HG02970 (cell line): Measurements from ENCODE around the gene PTGES3L.
"Not testable (repeated sequence)": the region's sequence is repeated elsewhere in the genome, so short reads cannot be mapped to it uniquely, and the experiment has no call there.

Experiments used
- ATAC-seq: cut with Tn5 transposase; IDR thresholded peaks from one replicate; pipeline ENCODE4 v1.9.1; 2021; ENCODE audit warnings: mild to moderate bottlenecking, moderate library complexity, moderate number of reproducible peaks; ENCODE audit not compliant: unreplicated experiment, low FRiP score

The PTGES3L gene

DNA sequence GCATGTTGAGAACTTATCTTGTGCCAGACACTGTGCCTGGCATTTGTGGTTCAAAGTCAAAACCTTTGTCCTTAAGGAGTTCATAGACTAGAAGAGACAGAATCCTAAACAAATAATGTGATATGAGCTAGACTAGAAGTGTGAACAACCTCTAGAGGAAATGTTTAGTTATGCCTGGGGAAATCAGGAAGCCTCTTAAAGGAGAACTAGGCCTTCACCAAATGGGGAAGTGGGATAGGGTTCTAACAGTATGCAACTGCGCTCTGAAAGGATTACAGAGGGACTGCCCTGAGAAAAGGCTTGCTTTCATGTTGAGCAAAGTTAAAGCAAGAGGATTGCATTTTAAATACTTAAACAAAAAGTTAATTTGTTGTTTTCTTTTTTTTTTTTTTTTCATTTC, 5.3 kb upstream of the PTGES3L start:
- ATAC-seq, result no peak

DNA sequence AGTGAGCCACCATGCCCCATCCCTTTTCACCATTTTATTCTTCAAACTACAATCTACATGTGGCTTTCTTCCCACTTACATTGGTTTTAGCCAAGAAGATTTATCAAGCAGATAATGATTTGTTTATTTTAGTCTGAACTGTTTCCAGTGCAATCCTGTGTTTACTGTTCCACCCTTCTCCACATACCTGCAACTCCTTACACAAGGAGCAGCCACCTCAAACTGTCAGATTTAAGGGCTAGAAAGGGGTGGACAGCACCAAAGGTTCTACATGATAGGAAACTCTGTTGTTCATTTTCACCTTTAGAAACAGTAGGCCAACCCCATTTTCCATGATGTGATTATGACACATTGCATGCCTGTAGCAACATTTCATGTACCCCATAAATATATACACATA, 2.4 kb upstream of the PTGES3L start:
- ATAC-seq, result no peak

DNA sequence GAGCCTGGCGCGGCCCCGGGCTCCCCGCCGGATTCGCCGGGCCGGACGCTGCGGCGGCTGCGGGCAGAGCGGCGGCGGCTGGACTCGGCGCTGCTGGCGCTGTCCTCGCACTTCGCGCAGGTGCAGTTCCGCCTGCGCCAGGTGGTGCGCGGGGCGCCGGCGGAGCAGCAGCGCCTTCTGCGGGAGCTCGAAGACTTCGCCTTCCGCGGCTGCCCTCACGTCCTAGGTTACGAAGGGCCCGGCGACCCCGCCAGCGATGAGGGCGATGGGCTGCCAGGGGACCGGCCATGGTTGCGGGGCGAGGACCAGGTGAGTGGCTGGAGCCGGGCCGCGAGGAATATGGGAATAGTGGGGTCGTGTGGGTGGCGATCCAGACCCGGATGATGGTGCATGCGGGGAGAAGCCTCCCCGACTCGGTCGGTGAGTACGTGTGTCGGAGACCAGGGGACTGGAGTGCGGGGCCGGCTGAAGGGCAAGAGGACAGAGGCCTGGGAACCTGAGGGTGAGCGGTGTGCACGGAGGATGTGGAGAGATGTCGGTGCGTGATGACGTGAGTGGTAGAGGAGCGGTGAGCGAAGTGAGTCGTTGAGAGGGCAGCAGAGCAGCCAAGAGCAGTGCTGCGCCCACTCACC, 1.0 kb upstream of the PTGES3L start:
- ATAC-seq, result peak; percentile 42

DNA sequence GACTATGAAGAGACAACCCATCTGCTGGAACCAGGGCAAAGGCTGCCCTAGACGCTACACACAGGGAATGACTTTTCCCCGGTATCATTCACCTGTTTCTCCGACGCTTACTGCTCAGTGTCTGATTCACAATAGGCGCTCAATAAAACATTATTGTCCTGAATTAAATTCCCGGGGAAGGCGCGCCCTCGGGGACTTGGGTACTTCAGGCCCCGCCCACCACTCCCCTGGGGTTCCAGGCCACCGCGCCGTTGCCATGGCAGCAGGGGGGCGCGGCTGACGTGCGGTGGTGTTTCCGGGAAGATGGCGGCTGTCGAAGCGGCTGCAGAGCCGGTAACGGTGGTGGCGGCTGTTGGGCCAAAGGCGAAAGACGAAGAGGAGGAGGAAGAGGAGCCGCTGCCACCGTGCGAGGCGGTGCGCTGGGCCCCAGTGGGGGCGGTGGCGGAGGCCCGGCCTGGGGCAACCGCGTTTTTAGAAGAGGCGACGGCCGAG, 440 bp upstream of the PTGES3L start, which contains the start of gene RUNDC1:
Gene RUNDC1 (plus strand): TSS at position 292 of the 492 bp plus-strand sequence. CDS start 12 bp downstream, at position 304.
- ATAC-seq, result peak; percentile 47

DNA sequence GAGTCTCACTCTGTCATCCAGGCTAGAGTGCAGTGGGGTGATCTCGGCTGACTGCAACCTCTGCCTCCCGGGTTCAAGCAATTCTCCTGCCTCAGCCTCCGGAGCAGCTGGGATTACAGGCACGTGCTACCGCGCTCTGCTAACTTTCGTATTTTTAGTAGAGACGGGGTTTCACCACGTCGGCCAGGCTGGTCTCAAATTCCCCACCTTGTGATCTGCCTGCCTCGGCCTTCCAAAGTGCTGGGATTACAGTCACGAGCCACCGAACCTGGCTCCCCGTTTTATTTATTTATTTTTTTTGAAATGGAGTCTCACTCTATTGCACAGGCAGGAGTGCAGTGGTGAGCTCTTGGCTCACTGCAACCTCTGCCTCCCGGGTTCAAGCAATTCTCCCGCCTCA, 4.2 kb downstream of the PTGES3L start:
- ATAC-seq, result not testable (repeated sequence)

DNA sequence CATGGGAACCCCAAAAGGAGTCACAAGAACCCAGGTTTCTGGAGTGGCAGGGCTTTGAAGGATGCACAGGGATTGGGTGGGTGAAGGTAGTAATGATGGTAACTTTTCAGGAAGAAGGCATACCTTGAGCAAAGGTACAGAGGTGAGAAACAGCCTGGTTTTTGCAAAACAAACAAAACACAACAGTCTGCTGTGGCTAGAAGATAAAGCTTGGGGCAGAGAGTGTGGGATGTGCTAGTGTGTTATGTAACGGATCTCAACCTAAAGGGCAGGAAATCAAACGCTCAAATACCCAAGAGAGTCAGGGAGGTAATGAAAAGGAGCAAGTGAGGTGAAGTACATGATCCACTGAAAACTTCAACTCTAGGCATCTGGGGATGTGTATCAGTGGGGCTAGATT, 4.6 kb downstream of the PTGES3L start:
- ATAC-seq, result no peak

DNA sequence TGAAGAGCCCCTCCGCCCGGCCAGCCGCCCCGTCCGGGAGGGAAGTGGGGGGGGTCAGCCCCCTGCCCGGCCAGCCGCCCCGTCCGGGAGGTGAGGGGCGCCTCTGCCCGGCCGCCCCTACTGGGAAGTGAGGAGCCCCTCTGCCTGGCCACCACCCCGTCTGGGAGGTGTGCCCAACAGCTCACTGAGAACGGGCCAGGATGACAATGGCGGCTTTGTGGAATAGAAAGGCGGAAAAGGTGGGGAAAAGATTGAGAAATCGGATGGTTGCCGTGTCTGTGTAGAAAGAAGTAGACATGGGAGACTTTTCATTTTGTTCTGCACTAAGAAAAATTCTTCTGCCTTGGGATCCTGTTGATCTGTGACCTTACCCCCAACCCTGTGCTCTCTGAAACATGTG, 6.6 kb downstream of the PTGES3L start:
- not testable (repeated sequence) for ATAC-seq

DNA sequence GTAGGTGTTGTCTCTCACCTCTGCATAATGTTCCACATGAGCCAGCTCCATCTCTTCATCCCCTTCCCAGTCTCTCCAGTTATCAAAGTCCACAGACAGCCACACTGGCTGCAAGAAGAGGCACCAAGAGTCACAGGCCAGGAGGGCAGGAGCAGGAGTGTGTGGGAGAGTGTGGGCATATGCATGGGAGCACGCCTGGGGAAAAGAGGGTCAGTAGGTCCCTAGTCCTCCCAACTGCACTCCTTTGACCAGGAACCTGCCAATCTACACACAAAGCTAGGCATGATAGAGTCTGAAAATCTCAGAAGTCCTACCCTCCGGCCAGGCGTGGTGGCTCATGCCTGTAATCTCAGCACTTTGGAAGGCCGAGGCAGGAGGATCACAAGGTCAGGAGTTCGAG, 8.3 kb downstream of the PTGES3L start:
- no peak for ATAC-seq

DNA sequence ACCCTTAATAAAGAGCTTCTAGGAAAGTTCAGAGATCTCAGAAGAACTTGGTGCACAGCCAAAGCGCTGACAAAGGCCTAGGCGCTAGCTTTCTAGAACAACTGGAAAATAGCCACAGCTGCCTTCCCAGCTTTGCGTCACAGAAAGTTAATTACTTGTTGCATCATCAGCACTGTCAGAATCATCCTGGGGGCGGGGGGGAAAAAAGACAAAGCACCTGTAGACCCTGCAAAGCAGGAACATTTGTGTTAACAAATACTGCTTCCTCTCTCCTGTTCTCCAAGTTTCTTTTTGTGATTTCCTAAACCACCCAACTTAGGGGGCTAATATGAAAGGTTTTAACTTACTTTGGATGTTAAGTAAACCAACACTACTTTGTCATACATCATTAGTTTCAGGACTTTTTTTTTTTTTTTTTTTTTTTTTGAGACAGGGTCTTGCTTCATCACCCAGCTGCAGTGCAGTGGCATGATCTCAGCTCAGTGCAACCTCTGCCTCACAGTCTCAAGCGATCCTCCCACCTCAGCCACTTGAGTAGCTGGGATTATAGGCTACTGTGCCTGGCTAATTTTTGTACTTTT, 10.8 kb downstream of the PTGES3L start:
- no peak for ATAC-seq

DNA sequence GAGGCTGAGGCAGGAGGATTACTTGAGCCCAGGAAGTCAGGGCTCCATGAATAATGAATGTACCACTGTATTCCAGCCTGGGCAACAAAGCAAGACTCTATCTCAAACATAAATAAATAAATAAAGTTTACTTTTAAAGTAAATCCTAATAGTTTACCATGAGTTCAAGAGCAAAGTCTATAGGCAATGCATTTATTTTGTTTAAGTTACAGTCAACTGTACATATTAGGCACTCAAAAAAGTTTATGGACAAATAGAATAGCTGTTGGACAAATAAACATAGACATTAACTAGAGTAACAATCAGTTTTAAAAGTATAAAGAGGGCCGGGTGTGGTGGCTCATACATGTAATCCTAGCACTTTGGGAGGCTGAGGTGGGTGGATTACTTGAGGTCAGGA, 12.0 kb downstream of the PTGES3L start:
- no peak for ATAC-seq

DNA sequence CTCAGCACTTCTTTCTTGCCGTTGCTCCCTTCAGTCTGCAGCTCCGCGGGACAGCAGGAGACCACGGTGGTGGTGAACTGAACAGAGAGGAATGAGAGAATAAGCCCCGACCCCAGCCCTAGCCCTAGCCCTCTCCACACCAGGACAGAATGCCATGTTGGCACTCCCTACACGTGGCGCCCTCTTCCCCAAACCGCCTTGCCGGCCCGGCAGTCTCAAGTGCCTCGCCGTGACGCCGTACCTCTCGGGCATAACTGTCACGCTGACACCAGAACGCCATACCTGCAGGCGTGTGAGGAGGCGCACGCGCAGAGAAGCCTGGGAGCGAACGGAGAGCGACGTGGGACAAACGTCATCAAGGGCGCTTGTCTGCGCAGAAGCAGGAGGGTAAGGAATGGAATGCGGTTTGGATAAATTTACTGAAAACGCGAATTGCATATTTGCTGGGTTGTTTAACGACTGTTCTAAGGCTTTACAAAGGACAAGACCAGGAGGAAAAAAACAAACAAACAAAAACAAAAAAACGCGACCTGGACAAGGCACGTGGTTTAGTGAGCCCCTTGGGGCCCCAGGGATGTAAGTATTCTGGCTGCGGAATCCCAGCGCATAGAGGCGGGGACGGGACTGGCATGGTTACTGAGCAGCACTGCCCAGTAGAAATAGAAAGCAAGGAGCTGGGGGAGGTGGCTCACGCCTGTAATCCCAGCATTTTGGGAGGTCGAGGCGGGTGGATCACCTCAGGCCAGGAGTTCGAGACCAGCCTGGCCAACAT, 15.5 kb downstream of the PTGES3L start, which contains the start of gene AARSD1:
Gene AARSD1 (minus strand): TSS at position 294 of the 772 bp plus-strand sequence. CDS start 14 bp downstream, at position 280.
- ATAC-seq, result peak; percentile 71

DNA sequence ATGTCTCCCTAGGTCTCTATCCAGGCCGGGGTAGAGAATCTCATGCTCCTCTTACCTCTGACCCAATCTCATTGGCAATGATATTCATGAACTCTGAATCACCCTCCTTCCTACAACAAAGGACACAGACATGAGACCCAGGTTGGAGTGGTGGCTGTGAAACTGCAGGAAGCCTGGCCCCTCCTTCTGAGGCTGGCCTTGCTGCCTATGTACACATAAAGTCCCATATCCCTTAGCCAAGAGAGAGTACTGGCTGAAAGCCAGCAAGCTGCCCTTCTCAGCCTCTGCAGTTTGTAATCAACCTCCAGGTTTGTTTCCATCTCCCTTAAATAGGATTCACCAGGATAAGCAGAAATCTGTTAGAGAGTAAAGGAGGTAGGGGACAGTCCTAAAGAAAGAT, 26.2 kb downstream of the PTGES3L start:
- ATAC-seq, result no peak

DNA sequence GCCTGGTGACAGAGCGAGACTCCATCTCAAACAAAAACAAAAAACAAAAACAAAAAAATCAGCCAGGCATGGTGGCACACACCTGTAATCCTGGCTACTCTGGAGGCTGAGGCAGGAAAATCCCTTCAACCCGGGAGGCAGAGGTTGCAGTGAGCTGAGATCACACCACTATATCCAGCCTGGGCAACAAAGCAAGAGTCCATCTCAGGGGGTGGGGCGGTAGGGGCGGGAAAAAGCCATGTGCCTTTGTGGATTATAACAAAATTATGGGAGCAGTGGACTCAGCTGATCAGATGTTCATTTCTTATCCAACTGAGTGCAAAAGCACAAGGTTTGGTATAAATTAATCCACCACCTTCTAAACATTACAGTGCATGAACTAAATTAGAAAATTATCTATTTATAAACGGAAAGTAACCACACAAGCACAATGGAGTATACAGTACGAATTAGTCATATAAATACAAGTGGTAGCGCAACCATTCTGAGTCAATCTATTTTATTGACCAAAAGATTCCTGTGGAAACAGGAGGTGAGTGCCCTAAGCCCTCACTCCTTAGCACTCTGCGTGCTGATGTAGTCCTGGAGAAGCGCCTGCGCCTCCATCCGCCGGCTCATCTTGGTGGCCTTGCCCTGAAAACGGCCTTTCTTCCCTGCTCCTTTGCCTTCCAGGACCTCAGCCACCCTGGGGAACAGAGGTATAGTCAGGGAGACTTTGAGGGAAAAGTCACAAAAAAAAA, 29.7 kb downstream of the PTGES3L start:
- ATAC-seq, result no peak

DNA sequence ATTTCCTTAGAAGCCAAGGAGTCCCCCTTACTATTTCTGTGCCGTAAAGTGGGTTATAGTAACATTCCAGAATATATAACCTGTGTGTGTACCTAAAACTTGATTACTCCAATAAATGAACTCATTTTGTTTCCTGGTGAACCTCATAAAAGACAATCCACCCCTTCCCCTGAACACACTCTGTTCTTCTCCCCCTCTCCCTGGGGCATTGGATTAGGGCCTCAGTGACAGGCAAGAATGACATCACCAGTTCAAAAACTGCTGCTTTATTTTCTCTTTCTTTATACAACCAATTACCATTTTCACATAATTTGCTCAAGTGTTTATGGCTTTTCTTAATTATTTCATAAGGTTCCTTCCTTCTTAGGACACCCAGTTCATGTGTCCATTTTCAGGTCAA, 33.1 kb downstream of the PTGES3L start:
- no peak for ATAC-seq

DNA sequence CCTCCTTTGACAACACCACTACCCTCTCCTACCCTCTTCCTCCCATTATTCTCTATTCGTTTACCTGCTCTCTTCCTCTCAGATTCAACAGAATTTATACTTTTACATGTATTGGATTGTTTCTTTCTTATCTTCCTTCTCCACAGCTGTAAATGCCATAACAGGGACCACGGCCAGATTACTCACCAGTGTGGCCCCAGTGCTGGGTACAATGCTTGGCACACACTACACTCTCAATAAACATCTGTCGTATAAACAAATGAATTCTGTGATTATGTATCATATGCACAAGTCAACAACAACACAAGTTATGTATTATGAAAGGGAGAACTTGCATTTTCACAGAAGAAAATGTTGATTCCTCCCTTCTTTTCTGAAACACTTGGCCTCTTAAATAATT, 35.7 kb downstream of the PTGES3L start:
- no peak for ATAC-seq

DNA sequence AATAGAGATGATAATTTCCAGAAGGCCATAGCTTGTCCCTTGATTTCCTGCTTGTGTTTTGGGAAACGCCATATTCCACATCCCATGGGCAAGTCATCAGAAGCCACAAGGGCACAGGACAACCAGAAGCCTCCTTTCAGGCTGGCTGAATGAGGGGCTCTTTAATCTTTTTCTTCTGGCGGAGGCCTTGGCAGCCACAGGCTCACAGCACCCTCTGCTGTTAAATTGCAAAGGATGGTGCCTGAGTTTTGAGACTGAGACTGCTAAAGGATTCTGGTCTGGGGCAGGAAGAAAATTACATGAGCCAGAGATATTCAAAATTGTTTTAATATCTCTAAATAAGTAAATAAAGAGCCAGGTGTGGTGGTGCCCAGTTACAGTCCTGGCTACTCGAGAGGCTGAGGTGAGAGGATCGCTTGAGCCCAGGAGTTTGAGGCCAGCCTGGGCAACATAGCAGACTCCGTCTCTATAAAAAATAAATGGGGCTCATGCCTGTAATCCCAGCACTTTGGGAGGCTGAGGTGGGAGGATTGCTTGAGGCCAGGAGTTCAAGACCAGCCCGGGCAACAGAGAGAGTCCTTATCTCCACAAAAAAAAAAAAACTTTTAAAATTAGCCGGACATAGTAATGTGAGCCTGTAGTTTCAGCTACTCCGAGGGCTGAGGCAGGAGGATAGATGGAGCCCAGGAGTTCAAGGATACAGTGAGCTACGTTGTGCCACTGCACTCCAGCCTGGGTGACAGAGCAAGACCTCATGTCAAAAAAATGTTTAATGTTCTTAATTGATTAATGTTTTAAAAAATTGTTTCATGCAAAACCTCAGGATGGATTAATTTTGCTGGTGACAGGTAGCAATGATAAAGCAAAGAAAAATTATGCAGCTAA, 41.9 kb downstream of the PTGES3L start:
- no peak for ATAC-seq

DNA sequence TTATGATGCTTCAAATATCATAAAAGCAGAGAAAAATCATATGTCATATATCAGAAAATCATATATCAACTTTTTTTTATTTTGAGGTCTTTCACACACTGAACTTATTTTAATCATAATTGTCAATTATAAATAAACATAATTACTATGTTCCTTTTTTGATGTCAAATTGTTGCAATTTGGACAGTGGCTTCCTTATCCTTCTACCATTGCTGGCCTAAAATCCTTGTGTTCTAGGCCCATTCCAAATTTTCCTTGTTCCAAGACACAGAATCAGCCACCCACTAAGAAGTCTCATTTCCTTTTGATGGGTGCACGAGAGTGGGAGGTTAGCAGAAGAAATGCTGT, 50.4 kb downstream of the PTGES3L start:
- ATAC-seq, result no peak

DNA sequence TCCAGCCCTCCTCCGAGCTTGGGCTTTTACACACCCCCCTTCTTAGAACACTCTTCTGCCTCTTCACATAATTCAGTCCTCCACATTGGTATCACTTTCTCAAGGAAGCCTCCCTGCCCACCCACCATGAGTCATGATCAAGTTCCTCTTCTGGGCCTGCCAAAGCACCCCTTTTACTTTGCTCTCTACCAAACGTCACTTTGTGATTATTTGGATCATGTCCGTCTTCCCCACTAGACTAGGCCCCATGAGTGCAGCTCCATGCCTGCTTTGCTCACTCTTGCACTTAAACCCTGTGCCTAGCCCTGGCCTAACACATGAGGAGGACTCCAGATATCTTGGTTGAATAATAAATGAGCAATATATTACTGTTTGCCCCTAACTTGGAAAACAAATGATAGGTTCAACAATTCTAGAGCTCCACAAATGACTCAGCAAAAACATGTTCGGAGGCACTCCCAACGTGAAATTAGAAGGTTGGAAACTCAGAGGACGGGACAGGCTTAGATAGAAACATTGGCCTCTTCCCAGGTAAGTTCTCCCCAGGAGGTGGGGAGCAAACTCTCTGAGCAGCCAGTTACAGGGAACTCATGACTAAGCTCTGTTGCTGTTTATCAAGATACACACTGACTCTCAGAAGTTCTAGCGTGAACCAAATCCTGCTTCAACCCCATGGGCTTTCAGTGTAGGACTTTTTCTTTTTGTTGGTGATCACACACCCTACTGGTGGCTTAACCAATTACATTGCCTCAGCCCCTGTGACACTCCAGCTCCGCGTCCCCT, 51.0 kb downstream of the PTGES3L start:
- no peak for ATAC-seq

DNA sequence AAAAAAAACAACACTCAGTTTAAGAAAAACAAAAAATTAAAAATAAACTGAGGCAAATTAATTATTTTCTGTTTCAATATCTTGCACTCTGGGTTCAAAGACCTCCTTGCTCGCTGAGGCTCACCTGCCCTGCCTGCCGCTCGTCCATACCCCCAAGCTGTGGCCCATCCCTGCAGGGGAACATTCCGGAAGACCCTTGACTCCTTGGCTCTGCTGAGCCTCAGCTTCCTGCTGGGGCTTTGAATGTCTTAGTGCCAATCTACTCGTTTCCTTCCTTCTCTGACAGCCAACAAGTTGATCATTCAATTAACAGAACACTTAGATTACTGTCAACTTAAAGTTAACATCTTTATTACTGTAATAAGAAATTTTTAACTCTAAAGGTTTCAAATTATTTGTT, 55.0 kb downstream of the PTGES3L start:
- no peak for ATAC-seq
